ENCODE measurements around the gene GLI3.
A peak's percentile ranks its signal among the peaks of the same experiment; 100 is the strongest.

The GLI3 gene

DNA sequence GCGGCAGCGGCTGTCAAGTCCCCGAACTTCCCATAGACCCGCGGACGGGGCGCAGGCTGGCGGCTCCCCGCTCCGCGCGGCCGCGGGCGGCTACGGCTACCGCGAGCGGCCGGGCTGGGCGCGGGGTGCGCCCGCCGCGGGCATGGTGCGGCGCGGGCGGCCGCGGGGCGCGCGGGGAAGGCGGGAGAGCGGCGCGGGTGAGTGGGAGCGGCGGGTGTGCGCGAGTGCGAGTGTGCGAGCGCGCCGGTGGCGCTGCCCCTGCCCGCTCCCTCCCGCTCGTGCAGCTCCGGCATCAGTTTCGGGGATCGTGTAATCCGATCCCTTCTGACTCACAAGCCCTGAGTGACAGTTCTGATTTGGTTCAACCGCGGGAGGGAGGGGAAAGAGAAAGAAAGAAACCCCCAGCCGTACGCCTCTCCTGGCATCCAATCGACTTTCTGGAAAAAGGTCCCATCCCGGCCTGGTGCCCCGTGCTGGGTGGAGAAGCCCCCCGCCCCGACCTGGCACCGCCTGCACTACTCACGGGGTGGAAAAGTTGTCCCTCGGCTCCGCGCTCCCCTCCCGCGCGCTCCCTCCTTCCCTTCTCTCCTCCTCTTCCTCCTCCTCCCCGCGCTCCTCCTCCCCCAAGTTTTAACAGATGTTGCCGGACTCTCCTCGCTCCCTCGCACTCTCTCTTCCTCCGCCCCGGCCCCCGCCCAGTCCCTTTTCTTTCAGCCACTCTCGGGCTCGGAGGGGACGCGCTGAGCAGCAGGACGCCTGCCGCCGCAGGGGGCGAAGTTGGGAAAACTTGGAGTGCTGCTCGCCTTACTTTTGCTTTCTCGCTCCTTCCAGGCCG, at the start of gene GLI3:
Gene GLI3, minus strand, starts transcription at position 234 of the 835 bp plus-strand sequence. CDS start 13,956 bp downstream, outside the sequence.
- peak within 1 kb of the TSS; percentile 82 for H3K4me3 ChIP-seq (ENCODE audit: low read depth, low read length)
- TF ChIP-seq, protein P1, sequence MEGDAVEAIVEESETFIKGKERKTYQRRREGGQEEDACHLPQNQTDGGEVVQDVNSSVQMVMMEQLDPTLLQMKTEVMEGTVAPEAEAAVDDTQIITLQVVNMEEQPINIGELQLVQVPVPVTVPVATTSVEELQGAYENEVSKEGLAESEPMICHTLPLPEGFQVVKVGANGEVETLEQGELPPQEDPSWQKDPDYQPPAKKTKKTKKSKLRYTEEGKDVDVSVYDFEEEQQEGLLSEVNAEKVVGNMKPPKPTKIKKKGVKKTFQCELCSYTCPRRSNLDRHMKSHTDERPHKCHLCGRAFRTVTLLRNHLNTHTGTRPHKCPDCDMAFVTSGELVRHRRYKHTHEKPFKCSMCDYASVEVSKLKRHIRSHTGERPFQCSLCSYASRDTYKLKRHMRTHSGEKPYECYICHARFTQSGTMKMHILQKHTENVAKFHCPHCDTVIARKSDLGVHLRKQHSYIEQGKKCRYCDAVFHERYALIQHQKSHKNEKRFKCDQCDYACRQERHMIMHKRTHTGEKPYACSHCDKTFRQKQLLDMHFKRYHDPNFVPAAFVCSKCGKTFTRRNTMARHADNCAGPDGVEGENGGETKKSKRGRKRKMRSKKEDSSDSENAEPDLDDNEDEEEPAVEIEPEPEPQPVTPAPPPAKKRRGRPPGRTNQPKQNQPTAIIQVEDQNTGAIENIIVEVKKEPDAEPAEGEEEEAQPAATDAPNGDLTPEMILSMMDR (conservative IDR thresholded peaks at IDR 0.05; ENCODE audit: low read depth, low read length) = no peak
- DNase-seq (ENCODE audit: low read depth) = peak; percentile 95

DNA sequence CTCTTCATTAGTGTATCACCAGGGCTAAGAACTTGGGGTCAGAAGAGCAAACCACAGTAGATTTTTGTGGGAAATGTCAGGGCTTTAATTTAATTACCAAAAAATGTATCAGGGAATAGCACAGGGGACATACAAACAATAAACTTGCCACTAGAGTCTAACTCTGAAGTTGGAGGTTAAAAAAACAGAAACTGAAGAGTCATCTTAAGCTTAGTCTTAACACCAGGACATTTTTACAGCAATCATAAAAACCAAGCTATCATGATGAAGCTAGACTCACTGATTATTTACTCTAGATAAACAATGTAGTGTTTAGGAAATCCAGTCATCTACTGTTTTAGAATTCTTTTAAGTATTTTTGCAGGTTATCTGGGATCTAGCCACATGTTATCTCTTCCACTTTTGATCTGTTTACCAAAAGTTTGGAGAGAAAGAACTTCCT, 48.4 kb upstream of the GLI3 start:
- H3K4me3 ChIP-seq (ENCODE audit: low read depth, low read length) = no peak overlapping the region
- TF ChIP-seq, protein P1 (conservative IDR thresholded peaks at IDR 0.05; ENCODE audit: low read depth, low read length) = no peak
- DNase-seq (ENCODE audit: low read depth) = peak; percentile 16

DNA sequence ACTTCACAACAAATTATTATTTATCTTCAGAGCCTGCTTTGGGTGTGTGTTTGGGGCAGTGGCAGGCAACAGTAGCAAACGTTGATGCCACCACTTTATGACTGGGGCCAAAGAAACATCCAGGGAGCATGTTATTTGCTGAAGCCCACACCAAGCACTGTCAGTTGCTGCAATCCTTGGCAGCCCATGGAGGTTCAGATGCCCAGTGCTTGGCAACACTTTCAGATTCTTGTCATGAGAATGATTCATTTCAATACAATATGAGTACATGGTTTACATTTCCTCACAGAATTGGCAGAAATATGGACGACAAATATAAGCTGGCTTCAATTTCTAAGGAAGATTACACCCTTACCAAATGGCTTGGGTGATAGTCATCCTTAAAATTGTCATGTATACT, 46.5 kb upstream of the GLI3 start:
- H3K4me3 ChIP-seq (ENCODE audit: low read depth, low read length) = no peak overlapping the region
- TF ChIP-seq, protein P1 (conservative IDR thresholded peaks at IDR 0.05; ENCODE audit: low read depth, low read length) = no peak
- no peak for DNase-seq (ENCODE audit: low read depth)

DNA sequence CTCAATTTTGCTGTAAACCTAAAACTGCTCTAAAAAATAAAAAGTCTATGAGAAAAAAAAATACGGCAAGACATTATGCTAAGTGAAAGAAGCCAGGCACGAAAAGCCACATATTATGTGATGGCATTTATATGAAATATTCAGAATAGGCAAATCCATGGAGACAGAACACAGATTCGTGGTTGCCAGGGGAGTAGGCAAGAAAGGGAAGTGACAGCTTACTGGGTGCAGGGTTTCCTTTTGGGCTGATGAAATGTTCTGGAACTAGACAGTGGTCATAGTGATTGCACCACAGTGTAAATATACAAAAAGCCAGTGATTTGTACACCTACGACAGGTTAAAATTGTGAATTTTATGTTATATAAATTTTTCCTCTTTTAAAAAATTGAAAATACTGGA, 41.3 kb upstream of the GLI3 start:
- no peak for DNase-seq (ENCODE audit: low read depth)
- no peak overlapping the region for H3K4me3 ChIP-seq (ENCODE audit: low read depth, low read length)
- TF ChIP-seq, protein P1 (conservative IDR thresholded peaks at IDR 0.05; ENCODE audit: low read depth, low read length) = no peak

DNA sequence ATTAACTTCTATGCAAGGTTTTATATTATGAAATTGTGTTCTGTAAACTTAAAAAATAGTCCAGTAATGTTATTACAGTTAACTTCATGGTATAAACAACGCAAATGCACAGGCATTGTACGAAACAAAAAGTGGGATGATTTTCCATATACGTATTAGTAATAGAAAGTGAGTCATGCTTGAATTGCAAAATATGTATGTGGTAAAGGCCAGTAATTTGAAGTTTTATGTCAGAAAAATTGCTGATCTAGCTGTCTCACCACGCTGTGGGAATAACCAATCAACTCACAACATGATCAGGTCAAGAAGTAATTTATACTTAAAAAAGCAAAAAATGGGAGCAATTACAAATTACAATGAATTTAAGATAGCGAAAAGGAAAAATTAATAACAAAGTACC, 37.0 kb upstream of the GLI3 start:
- TF ChIP-seq, protein P1 (conservative IDR thresholded peaks at IDR 0.05; ENCODE audit: low read depth, low read length) = no peak
- peak; percentile 86 for DNase-seq (ENCODE audit: low read depth)
- no peak overlapping the region for H3K4me3 ChIP-seq (ENCODE audit: low read depth, low read length)

DNA sequence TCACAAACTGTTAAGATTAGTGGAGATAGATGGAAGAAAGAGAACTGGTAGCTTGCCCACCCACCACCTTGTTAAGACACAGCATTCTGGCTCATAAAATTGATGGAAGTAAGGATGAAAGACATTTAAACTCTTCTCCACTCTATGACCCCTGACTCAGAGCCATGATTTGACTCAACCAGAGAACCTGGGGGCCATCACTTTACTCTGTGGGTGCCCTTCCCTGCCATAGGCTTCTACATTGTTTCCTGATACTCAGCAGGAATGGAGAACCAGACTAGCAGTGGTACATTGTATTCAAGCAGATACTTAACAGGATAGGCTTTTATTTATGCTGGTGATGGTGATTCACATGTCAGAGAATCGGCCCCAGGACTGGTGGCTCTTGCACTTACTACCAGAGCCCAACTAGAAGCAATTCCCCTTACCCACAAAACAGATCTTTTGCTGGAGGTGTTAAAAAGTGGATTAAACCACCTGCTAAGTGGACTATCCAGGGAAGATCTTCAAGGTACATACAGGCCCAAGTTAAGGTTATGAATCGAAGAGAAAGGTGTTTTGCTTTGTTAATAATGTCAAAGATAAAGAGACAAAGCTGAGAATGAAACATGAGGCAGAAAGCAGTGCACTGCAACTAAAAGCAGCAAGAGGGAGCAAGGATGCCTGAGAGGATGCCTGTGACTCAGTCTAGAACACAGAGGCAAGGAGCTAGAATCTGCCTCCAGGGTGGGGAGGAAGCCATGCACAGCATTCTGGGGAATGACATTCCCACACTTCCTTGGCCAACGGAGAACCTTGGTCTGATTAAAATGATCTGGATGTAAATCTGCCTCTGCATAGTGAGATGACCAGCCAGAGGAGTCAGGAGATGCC, 36.0 kb upstream of the GLI3 start:
- TF ChIP-seq, protein P1 (conservative IDR thresholded peaks at IDR 0.05; ENCODE audit: low read depth, low read length) = peak; percentile 82
- no peak overlapping the region for H3K4me3 ChIP-seq (ENCODE audit: low read depth, low read length)
- peak; percentile 74 for DNase-seq (ENCODE audit: low read depth)

All from choroid plexus epithelial cell (primary cell).